GM10266 (cell line): ENCODE results near the gene ZCCHC7.

Experiments
- DNase-seq: peaks from one replicate; pipeline ENCODE4 v3.0.0; 2012; ENCODE audit errors: extremely low spot score
- TF ChIP-seq, protein P1 (sequence below): IDR thresholded peaks from 2 replicates; pipeline ENCODE4 v1.5.1; 2012; ENCODE audit warnings: mild to moderate bottlenecking, low read depth; ENCODE audit not compliant: control insufficient read depth, insufficient read depth; ENCODE audit errors: missing control alignments

ZCCHC7 gene

GRCh38 chr9:37236822-37237221 lies 116.4 kb downstream of the ZCCHC7 start:
- TF ChIP-seq, protein P1, sequence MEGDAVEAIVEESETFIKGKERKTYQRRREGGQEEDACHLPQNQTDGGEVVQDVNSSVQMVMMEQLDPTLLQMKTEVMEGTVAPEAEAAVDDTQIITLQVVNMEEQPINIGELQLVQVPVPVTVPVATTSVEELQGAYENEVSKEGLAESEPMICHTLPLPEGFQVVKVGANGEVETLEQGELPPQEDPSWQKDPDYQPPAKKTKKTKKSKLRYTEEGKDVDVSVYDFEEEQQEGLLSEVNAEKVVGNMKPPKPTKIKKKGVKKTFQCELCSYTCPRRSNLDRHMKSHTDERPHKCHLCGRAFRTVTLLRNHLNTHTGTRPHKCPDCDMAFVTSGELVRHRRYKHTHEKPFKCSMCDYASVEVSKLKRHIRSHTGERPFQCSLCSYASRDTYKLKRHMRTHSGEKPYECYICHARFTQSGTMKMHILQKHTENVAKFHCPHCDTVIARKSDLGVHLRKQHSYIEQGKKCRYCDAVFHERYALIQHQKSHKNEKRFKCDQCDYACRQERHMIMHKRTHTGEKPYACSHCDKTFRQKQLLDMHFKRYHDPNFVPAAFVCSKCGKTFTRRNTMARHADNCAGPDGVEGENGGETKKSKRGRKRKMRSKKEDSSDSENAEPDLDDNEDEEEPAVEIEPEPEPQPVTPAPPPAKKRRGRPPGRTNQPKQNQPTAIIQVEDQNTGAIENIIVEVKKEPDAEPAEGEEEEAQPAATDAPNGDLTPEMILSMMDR, result no peak
- no peak for DNase-seq

DNA sequence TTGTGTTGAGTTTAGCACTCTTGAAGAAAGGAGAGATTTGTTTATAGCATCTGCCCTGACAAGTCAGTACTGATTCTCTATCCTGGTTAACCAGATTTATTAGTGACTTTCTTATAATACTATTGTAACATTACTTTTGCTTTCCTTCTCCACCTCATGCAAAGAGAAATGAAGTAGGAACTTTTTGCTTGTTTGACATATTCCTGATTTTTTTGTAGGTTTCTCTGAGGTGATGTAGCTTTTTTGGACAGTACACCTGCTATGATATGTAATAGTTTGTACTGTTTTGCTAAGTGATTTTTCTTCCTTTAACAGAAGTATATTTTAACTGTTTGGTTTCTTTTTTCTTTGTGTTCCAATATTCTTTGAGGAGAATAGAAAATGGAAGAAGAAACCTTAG lies 117.7 kb downstream of the ZCCHC7 start:
- DNase-seq, result no peak

GRCh38 chr9:37239224-37239859 lies 119.0 kb downstream of the ZCCHC7 start:
- no peak for DNase-seq
- TF ChIP-seq, protein P1, result no peak

More for the DNA sequence above, 117.7 kb downstream of the ZCCHC7 start:
- TF ChIP-seq, protein P1, result no peak

GRCh38 chr9:37239921-37240320 lies 119.5 kb downstream of the ZCCHC7 start:
- no peak for DNase-seq
- TF ChIP-seq, protein P1, result no peak

GRCh38 chr9:37241340-37241739 lies 121.0 kb downstream of the ZCCHC7 start:
- TF ChIP-seq, protein P1, result no peak
- no peak for DNase-seq

GRCh38 chr9:37242089-37242488 lies 121.7 kb downstream of the ZCCHC7 start:
- no peak for DNase-seq
- TF ChIP-seq, protein P1, result no peak

DNA sequence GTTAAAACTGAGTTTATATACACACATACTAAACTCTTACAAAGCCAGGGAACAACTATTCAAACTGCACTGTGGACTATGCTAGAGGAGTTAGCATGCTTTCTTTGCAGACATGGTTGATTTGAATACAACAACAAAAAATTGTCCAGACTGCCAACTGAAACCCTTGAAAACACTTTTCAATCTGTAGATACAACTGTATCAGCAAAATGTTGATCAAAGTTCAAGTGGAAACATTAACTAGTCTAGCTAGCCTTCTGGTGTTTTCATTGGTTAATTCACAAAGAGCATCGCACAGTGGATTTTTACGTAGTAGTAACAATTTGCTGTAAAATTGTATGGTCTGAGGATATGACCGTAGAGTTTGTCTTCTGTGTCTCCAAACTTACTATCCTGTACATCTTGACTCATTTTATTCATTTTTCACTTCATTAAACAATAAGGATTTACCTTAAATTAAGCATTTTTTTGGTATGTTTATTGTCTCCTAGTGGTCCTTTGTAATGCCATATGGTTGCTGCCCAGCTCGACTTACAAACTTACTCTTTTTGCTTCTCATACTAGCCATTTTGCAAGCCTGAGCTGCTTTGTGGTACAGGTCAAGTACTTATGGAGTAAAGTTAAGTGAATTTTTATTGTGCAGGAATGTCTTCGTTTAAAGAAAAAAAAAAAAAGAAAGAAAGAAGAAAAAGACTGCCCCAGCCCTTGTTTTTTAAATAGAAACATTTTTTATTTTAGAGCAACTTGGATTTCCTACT lies 123.4 kb downstream of the ZCCHC7 start:
- TF ChIP-seq, protein P1, result no peak
- no peak for DNase-seq
